ENCODE measurements around the gene TGFBR2.

- TF ChIP-seq, protein P1, sequence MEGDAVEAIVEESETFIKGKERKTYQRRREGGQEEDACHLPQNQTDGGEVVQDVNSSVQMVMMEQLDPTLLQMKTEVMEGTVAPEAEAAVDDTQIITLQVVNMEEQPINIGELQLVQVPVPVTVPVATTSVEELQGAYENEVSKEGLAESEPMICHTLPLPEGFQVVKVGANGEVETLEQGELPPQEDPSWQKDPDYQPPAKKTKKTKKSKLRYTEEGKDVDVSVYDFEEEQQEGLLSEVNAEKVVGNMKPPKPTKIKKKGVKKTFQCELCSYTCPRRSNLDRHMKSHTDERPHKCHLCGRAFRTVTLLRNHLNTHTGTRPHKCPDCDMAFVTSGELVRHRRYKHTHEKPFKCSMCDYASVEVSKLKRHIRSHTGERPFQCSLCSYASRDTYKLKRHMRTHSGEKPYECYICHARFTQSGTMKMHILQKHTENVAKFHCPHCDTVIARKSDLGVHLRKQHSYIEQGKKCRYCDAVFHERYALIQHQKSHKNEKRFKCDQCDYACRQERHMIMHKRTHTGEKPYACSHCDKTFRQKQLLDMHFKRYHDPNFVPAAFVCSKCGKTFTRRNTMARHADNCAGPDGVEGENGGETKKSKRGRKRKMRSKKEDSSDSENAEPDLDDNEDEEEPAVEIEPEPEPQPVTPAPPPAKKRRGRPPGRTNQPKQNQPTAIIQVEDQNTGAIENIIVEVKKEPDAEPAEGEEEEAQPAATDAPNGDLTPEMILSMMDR (IDR thresholded peaks at IDR 0.05): no peak
- TF ChIP-seq POLR2A (IDR thresholded peaks at IDR 0.05): no peak
- TF ChIP-seq EP300 (IDR thresholded peaks at IDR 0.05): peak in 1 of 2 donors; percentile 38
These were observed 66.6 kb downstream of the TGFBR2 start for GRCh38 chr3:30672959-30673358.
